ENCODE data around the gene LARP7.

- no peak for TF ChIP-seq SAP30 (IDR thresholded peaks at IDR 0.05; ENCODE audit: insufficient read depth, insufficient replicate concordance, low read length)
- no peak for TF ChIP-seq SRF (IDR thresholded peaks at IDR 0.05; ENCODE audit: low read depth, low read length)
Measured at GRCh38 chr4:112637552-112637866, 566 bp downstream of the LARP7 start.

Data from H1 (cell line).